Activated B cell treated with CpG ODN at 0.5 μM for 24 hours (primary cell): ENCODE data around the gene PNLIPRP2. TPM values are rescaled to one million over a fixed set of nuclear protein-coding genes. Genes with fewer than 3 reads are reported as not detected.

Experiments used
- ATAC-seq: fragments of 200-7000 bp; cut with Tn5 transposase; one replicate; pipeline ENCODE4 v1.10.0; 2021; ENCODE audit warnings: low read depth, mild to moderate bottlenecking, moderate library complexity
- CTCF ChIA-PET: fragments of 350-600 bp; sonication (Branson Sonifier 250); formaldehyde crosslinking; loops from one replicate; lab custom pipeline; 2021; ENCODE audit warnings: antibody characterized with exemption; lab: Charles Lee
- POLR2A ChIA-PET: fragments of 350-600 bp; sonication (Branson Sonifier 250); formaldehyde crosslinking; loops from one replicate; lab custom pipeline; 2021; ENCODE audit warnings: antibody characterized with exemption; lab: Charles Lee
- DNase-seq: peaks from one replicate; pipeline ENCODE4 v3.0.0; 2022
- H3K27ac Mint-ChIP-seq: one replicate; pipeline ENCODE4 v1.8.0; 2020; ENCODE audit warnings: mixed read lengths
- H3K27me3 Mint-ChIP-seq: one replicate; pipeline ENCODE4 v1.8.0; 2021; ENCODE audit warnings: mixed read lengths
- H3K36me3 Mint-ChIP-seq: one replicate; pipeline ENCODE4 v1.8.0; 2021; ENCODE audit warnings: low read depth, mixed read lengths
- H3K4me1 Mint-ChIP-seq: one replicate; pipeline ENCODE4 v1.8.0; 2021; ENCODE audit warnings: mixed read lengths
- H3K4me3 Mint-ChIP-seq: one replicate; pipeline ENCODE4 v1.8.0; 2020; ENCODE audit warnings: mild to moderate bottlenecking, mixed read lengths
- H3K9me3 Mint-ChIP-seq: one replicate; pipeline ENCODE4 v1.8.0; 2020; ENCODE audit warnings: mixed read lengths
- CTCF ChIP-seq: fragments of 200-600 bp; IDR thresholded peaks from one replicate; pipeline ENCODE4 v1.8.0; 2022; ENCODE audit warnings: antibody characterized with exemption, mild to moderate bottlenecking
- intact Hi-C: fragments of 100-400 bp; cut with micrococcal nuclease; formaldehyde crosslinking; loops from one replicate; pipeline ENCODE4 v1.15.1; 2024
- total RNA-seq: library from RNA; stranded (reverse); gene quantifications from 2 replicates; pipeline ENCODE4 v1.2.3, GENCODE V29; 2022

Gene PNLIPRP2
- total RNA-seq, 1 donor from 2014 or later: not detected

DNA sequence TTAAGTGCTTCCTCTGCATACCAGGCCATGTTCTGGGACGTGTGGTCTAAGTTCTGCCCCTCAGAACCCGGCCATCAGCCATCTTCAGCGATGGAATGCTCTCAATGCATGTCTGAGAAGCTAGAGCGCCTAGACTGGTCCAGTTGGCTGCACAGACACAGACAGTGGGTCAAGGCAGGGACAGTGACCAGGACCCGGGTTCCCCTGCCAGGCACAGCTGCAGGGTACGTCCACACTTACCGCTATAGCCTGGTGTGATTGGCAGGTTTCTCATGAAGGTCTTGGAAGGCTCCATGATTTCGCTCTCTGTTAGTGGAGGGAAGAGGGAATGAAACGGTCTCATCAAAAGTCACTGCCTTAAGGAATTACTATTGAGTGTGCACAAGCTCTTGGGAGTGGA lies 47.3 kb downstream of the PNLIPRP2 start:
- no peak for TF ChIP-seq CTCF
- no peak overlapping the region for H3K27ac Mint-ChIP-seq
- DNase-seq (no peak), ATAC-seq (no peak)
- ChIA-PET CTCF (no interaction called here), POLR2A (no interaction called here)
- peaks cover 8% of the 10 kb centered on the region for H3K27me3 Mint-ChIP-seq
- intact Hi-C loops: no loop called here
- H3K4me1 Mint-ChIP-seq: no peaks in the 10 kb centered on the region
- no peaks in the 10 kb centered on the region for H3K36me3 Mint-ChIP-seq
- H3K4me3 Mint-ChIP-seq: no peak overlapping the region
- H3K9me3 Mint-ChIP-seq: no peaks in the 10 kb centered on the region

DNA sequence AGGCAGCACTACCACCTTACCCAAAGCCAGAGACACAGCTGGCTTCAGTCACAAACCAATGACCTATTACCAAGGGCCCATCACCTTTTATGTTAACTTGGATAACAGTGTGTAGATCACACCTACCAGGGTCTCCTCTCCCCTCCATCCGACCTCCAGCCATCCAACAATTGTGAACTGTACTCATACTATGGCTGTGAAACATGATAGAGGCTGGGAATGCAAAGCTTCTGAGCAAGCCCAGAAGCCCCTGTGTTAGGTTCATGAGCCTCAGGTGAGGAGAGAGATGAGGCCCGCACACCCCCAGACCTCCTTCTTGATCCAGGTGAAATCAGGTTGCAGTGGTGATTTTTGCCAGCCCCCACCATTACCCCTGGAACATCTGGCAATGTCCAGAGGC lies 47.7 kb downstream of the PNLIPRP2 start:
- ATAC-seq: no peak

DNA sequence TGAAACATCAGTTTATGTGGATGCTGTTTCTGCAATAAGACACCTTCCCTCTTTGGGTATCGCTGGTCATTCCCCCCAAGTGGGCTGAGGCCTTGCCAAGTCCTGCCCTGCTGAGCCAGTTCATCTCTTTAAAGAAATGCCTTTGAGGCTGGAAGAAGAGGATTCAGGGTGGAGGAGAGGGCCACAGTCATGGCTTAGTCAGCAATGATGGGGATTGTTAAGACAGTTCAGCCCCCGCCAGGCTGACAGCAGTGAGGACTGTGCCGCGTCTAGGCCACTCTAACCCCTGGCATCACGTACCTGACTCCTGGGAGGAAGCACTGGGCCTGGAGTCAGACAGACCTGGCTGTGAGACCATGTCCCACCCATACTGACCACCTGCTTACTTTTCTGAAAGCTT lies 48.3 kb downstream of the PNLIPRP2 start:
- POLR2A ChIA-PET: no interaction called here
- no peaks in the 10 kb centered on the region for H3K36me3 Mint-ChIP-seq
- no peak for TF ChIP-seq CTCF
- H3K4me3 Mint-ChIP-seq: no peak overlapping the region
- H3K27me3 Mint-ChIP-seq: peaks cover 8% of the 10 kb centered on the region
- ATAC-seq: no peak
- intact Hi-C loops: no loop called here
- no peak for DNase-seq
- H3K27ac Mint-ChIP-seq: no peak overlapping the region
- H3K9me3 Mint-ChIP-seq: no peaks in the 10 kb centered on the region
- CTCF ChIA-PET: no interaction called here
- H3K4me1 Mint-ChIP-seq: no peaks in the 10 kb centered on the region

More for the DNA sequence above, 47.7 kb downstream of the PNLIPRP2 start:
- intact Hi-C loops: no loop called here
- TF ChIP-seq CTCF: no peak
- no peaks in the 10 kb centered on the region for H3K4me1 Mint-ChIP-seq
- DNase-seq: no peak
- H3K27ac Mint-ChIP-seq: no peak overlapping the region
- H3K4me3 Mint-ChIP-seq: no peak overlapping the region
- peaks cover 8% of the 10 kb centered on the region for H3K27me3 Mint-ChIP-seq
- no peaks in the 10 kb centered on the region for H3K9me3 Mint-ChIP-seq
- H3K36me3 Mint-ChIP-seq: no peaks in the 10 kb centered on the region
- CTCF ChIA-PET: no interaction called here
- POLR2A ChIA-PET: no interaction called here

DNA sequence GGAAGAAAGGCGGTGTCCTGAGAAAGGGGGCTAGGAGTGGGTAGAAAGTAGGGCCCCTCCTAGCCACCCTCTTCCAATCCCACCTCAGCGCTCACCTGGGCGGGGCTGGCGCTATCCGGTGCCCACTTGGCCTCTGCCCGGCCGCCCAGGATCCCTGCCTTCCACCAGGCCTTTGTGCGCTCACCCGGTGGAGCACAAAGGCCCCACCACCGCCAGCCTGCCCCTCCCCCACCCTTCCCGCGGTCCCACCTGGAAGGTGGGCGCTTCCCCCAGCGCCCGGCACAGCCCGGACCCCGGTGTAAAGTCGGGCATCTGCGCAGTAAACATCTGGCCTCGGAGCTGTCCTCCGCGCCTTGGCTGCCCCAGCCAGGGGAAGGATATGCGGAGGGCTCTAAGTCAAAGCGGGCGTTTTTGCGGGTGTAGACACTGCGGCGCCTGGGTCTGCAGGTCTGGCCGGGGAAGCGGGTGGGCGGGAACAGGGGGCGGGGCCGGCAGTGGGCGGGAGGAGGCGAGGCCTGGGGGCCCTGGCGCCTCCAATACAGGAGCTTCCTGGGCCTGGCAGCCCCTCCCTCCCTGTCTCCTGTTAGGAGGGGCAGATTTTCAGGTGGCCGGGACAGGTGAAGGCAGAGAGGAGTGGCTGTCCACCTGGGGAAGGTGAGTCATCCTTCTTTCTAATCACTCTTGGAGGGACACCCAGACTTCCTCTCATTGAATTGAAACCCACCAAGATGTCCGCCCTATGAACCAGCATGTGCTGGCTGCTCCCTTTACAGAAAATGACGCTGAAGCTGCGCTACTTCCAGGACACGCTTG lies 49.3 kb downstream of the PNLIPRP2 start:
- no peaks in the 10 kb centered on the region for H3K9me3 Mint-ChIP-seq
- no peak overlapping the region for H3K4me3 Mint-ChIP-seq
- H3K27ac Mint-ChIP-seq: no peak overlapping the region
- DNase-seq: no peak
- peaks cover 8% of the 10 kb centered on the region for H3K27me3 Mint-ChIP-seq
- ChIA-PET POLR2A (no interaction called here), CTCF (no interaction called here)
- intact Hi-C loops: no loop called here
- no peak for TF ChIP-seq CTCF
- H3K36me3 Mint-ChIP-seq: no peaks in the 10 kb centered on the region
- no peaks in the 10 kb centered on the region for H3K4me1 Mint-ChIP-seq
- ATAC-seq: no peak

DNA sequence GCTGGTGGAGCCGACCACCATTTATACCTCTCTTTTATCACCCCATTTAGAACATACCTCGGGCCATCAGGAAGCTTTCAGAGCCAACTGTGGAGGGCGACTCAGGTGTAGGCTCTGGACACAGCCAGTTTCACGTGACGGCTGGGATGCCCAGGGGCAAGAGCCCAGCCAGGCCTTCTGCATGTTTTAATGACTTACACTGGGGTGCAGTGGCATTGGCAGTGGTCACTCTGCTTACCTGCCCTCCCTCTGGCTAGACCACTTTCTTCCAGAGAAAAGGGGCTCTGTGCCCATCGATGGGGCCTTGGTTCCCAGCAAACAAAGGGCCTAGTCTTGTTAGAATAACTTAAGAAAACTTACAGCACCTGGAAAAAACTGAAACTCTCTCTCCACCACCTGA lies 50.0 kb downstream of the PNLIPRP2 start:
- TF ChIP-seq CTCF: no peak
- Mint-ChIP-seq H3K27me3 (peaks cover 8% of the 10 kb centered on the region), H3K4me3 (no peak overlapping the region), H3K9me3 (no peaks in the 10 kb centered on the region), H3K36me3 (no peaks in the 10 kb centered on the region), H3K27ac (no peak overlapping the region), H3K4me1 (no peaks in the 10 kb centered on the region)
- ATAC-seq: no peak
- POLR2A ChIA-PET: no interaction called here
- CTCF ChIA-PET: no interaction called here
- no peak for DNase-seq
- intact Hi-C loops: no loop called here
